Measurements from ENCODE around the gene SPIRE1. TPM values are rescaled to one million over a fixed set of nuclear protein-coding genes. Genes with fewer than 3 reads are reported as not detected.
"Not testable (repeated sequence)": the region's sequence is repeated elsewhere in the genome, so short reads cannot be mapped to it uniquely, and the experiment has no call there.

SPIRE1 gene
- total RNA-seq, 2 experiments from 2014 or later = 2.8 to 4.4 TPM

DNA sequence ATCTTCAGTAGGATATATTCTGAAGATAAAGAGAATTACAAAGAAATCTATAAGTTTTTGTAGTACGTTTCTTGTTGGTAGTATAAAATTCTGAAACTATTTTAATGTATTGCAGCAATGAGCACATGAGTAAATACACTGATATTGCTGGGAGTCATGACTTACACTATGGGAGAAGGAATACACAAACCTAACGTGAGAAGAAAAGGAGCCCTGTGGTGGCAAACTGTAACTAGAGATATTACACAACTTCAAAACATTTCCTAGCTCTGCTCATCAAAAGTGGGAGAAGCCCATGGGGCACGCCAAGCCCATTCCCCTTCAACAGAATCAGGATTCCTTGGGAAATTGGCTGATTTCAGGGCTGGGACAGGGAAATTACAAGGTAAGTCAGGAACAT, 20.5 kb downstream of the SPIRE1 start:
- no peak overlapping the region for H3K4me3 Mint-ChIP-seq
- no peaks in the 10 kb centered on the region for H3K36me3 Mint-ChIP-seq (ENCODE audit: low read depth)
- intact Hi-C loops (cut with micrococcal nuclease) = no loop called here
- DNase-seq (no peak), ATAC-seq (no peak)
- POLR2A ChIA-PET = no interaction called here
- H3K27me3 Mint-ChIP-seq = peaks cover 6% of the 10 kb centered on the region
- CTCF ChIA-PET = no interaction called here
- peaks cover 3% of the 10 kb centered on the region for H3K4me1 Mint-ChIP-seq (ENCODE audit: low read depth)
- TF ChIP-seq, protein P1, sequence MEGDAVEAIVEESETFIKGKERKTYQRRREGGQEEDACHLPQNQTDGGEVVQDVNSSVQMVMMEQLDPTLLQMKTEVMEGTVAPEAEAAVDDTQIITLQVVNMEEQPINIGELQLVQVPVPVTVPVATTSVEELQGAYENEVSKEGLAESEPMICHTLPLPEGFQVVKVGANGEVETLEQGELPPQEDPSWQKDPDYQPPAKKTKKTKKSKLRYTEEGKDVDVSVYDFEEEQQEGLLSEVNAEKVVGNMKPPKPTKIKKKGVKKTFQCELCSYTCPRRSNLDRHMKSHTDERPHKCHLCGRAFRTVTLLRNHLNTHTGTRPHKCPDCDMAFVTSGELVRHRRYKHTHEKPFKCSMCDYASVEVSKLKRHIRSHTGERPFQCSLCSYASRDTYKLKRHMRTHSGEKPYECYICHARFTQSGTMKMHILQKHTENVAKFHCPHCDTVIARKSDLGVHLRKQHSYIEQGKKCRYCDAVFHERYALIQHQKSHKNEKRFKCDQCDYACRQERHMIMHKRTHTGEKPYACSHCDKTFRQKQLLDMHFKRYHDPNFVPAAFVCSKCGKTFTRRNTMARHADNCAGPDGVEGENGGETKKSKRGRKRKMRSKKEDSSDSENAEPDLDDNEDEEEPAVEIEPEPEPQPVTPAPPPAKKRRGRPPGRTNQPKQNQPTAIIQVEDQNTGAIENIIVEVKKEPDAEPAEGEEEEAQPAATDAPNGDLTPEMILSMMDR (IDR thresholded peaks at IDR 0.05) = no peak
- H3K27ac Mint-ChIP-seq = no peak overlapping the region
- H3K9me3 Mint-ChIP-seq = no peaks in the 10 kb centered on the region

GRCh38 chr18:12631831-12632477, 26.0 kb downstream of the SPIRE1 start:
- Mint-ChIP-seq H3K27me3 (peaks cover 4% of the 10 kb centered on the region), H3K36me3 (ENCODE audit: low read depth) (no peaks in the 10 kb centered on the region), H3K4me1 (ENCODE audit: low read depth) (peaks cover 3% of the 10 kb centered on the region), H3K27ac (no peak overlapping the region), H3K9me3 (no peaks in the 10 kb centered on the region), H3K4me3 (no peak overlapping the region)
- DNase-seq = no peak
- POLR2A ChIA-PET = no interaction called here
- TF ChIP-seq, protein P1 (IDR thresholded peaks at IDR 0.05) = no peak
- intact Hi-C loops (cut with micrococcal nuclease) = no loop called here
- CTCF ChIA-PET = no interaction called here
- ATAC-seq = no peak

GRCh38 chr18:12630136-12630535, 27.8 kb downstream of the SPIRE1 start:
- TF ChIP-seq, protein P1 (IDR thresholded peaks at IDR 0.05) = no peak
- DNase-seq (no peak), ATAC-seq (no peak)
- Mint-ChIP-seq H3K9me3 (no peaks in the 10 kb centered on the region), H3K27me3 (peaks cover 4% of the 10 kb centered on the region), H3K4me1 (ENCODE audit: low read depth) (no peaks in the 10 kb centered on the region), H3K27ac (no peak overlapping the region), H3K4me3 (no peak overlapping the region), H3K36me3 (ENCODE audit: low read depth) (no peaks in the 10 kb centered on the region)
- intact Hi-C loops (cut with micrococcal nuclease) = no loop called here
- ChIA-PET POLR2A (no interaction called here), CTCF (no interaction called here)

DNA sequence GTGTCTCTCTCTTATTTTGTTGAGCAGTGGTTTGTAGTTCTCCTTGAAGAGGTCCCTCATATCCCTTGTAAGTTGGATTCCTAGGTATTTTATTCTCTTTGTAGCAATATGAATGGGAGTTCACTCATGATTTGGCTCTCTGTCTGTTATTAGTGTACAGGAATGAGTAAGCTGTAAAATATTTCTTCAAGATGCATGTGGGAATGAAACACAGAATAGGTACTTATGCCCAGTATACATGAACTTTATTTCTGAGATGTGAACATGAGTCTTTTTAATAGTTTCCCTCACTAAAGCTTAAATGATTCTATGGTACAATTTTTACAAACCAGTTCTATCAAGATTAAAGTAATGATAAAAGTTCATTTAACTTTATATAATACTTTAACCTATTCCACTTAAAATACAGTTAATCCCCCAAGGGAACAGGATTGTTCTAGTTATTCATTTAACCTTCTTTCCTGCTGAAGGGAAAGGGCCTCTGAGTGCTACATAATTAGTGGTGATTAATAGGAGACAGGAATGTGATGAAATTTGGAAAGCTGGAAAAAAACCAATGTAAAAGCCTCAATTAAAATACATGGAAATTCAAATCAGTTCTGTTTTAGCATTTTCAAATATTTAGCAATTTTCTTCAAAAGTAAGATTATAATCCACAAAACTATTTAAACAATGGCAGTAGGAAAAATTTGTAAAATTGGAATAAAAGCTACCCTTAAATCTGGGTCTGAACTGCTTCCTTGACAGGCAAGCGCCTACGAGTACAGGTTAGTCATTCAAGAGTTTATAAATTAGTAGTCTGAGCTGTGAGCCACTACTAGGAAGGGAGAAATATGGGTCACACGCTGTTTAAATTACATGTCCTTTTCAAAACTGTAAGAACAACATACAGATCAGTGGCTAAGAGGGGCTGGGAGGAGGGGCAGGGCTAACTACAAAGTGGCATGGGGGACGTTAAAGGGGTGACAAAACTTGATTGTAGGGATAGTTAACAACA, 28.9 kb downstream of the SPIRE1 start:
- no peak for DNase-seq
- CTCF ChIA-PET = interaction anchor here (0.9 kb wide), 1 partner anchor 238 kb away, joined by 4 read pairs; no protein-coding TSS in a partner anchor
- ATAC-seq = no peak
- Mint-ChIP-seq H3K4me3 (no peak overlapping the region), H3K27ac (no peak overlapping the region), H3K27me3 (peaks cover 4% of the 10 kb centered on the region), H3K4me1 (ENCODE audit: low read depth) (no peaks in the 10 kb centered on the region), H3K9me3 (no peaks in the 10 kb centered on the region), H3K36me3 (ENCODE audit: low read depth) (no peaks in the 10 kb centered on the region)
- POLR2A ChIA-PET = no interaction called here
- TF ChIP-seq, protein P1 (IDR thresholded peaks at IDR 0.05) = no peak
- intact Hi-C loops (cut with micrococcal nuclease) = no loop called here

DNA sequence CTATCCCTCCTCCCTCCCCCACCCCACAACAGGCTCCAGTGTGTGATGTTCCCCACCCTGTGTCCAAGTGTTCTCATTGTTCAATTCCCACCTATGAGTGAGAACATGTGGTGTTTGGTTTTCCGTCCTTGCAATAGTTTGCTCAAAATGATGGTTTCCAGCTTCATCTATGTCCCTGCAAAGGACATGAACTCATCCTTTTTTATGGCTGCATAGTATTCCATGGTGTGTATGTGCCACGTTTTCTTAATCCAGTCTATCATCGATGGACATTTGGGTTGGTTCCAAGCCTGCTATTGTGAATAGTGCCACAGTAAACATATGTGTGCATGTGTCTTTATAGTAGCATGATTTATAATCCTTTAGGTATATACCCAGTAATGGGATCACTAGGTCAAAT, 30.7 kb downstream of the SPIRE1 start:
- H3K9me3 Mint-ChIP-seq; H3K4me3 Mint-ChIP-seq; POLR2A ChIA-PET; intact Hi-C loops (cut with micrococcal nuclease); DNase-seq; H3K27ac Mint-ChIP-seq; H3K27me3 Mint-ChIP-seq; H3K36me3 Mint-ChIP-seq (ENCODE audit: low read depth); ATAC-seq; CTCF ChIA-PET; H3K4me1 Mint-ChIP-seq (ENCODE audit: low read depth): not testable (repeated sequence)
